IMR-90 (cell line): ENCODE results near the gene BMP8A. TPM values are rescaled to one million over a fixed set of nuclear protein-coding genes. Genes with fewer than 3 reads are reported as not detected.

Experiments used
- ATAC-seq: fragments of 200-7000 bp; cut with Tn5 transposase; 2 replicates; pipeline ENCODE4 v1.9.1; 2020; ENCODE audit warnings: low read depth, mild to moderate bottlenecking, moderate library complexity
- BruUV-seq: library from RNA; stranded (reverse); fragments of 400-500 nt; replicated peaks from 2 replicates; lab custom pipeline; 2021; lab: Mats Ljungman, UMichigan
- CTCF ChIA-PET: fragments of 300-600 bp; formaldehyde crosslinking; extraction: SDS; loops from one replicate; lab custom pipeline; 2021; ENCODE audit warnings: antibody characterized with exemption; lab: Yijun Ruan, JAX
- POLR2A ChIA-PET: fragments of 300-600 bp; sonication (Branson Sonifier 250); formaldehyde crosslinking; loops from one replicate; lab custom pipeline; 2022; ENCODE audit warnings: antibody characterized with exemption; ENCODE audit not compliant: unreplicated experiment; lab: Charles Lee
- DNase-seq: peaks from one replicate; pipeline ENCODE4 v3.0.0; 2013
- H2AFZ ChIP-seq: replicated peaks from 2 replicates; pipeline ENCODE3; 2013; ENCODE audit warnings: low read length, mild to moderate bottlenecking; ENCODE audit not compliant: poor library complexity
- H2AK5ac ChIP-seq: 2 replicates; pipeline ENCODE4 v1.6.1; 2013; ENCODE audit warnings: low read depth, low read length, inconsistent platforms
- H2AK9ac ChIP-seq: replicated peaks from 2 replicates; pipeline ENCODE3; 2013; ENCODE audit warnings: mild to moderate bottlenecking, low read depth, low read length, moderate library complexity; ENCODE audit not compliant: poor library complexity
- H2BK120ac ChIP-seq: 2 replicates; pipeline ENCODE4 v1.6.1; 2013; ENCODE audit warnings: low read depth, low read length, inconsistent platforms
- H2BK15ac ChIP-seq: 3 replicates; pipeline ENCODE4 v1.6.1; 2013; ENCODE audit warnings: low read depth, low read length, inconsistent platforms
- H2BK20ac ChIP-seq: 2 replicates; pipeline ENCODE4 v1.6.1; 2013; ENCODE audit warnings: low read depth, mild to moderate bottlenecking, inconsistent platforms, low read length, moderate library complexity
- H2BK5ac ChIP-seq: 2 replicates; pipeline ENCODE4 v1.6.1; 2013; ENCODE audit warnings: mild to moderate bottlenecking, low read depth, low read length, inconsistent platforms; ENCODE audit not compliant: poor library complexity, severe bottlenecking
- H3K14ac ChIP-seq: replicated peaks from 2 replicates; pipeline ENCODE4 v1.6.1; 2013; ENCODE audit warnings: low read depth, low read length, inconsistent platforms
- H3K18ac ChIP-seq: 2 replicates; pipeline ENCODE4 v1.6.1; 2013; ENCODE audit warnings: low read depth, low read length, control low read depth
- H3K23ac ChIP-seq: 2 replicates; pipeline ENCODE4 v1.6.1; 2013; ENCODE audit warnings: low read depth, low read length, inconsistent platforms
- H3K27ac ChIP-seq: 2 replicates; pipeline ENCODE4 v1.5.1; 2013; ENCODE audit warnings: mild to moderate bottlenecking, control low read depth, low read length; ENCODE audit not compliant: insufficient read depth
- H3K27me3 ChIP-seq: 2 replicates; pipeline ENCODE4 v1.6.1; 2013; ENCODE audit warnings: low read length; ENCODE audit not compliant: control insufficient read depth, insufficient read depth
- H3K36me3 ChIP-seq: 2 replicates; pipeline ENCODE4 v1.6.1; 2013; ENCODE audit warnings: low read length, mixed read lengths; ENCODE audit not compliant: control insufficient read depth, insufficient read depth
- H3K4ac ChIP-seq: 2 replicates; pipeline ENCODE4 v1.6.1; 2013; ENCODE audit warnings: low read depth, low read length, inconsistent platforms
- H3K4me1 ChIP-seq: 2 replicates; pipeline ENCODE4 v1.6.1; 2013; ENCODE audit warnings: low read length, mixed read lengths; ENCODE audit not compliant: control insufficient read depth, insufficient read depth
- H3K4me2 ChIP-seq: 2 replicates; pipeline ENCODE4 v1.6.1; 2013; ENCODE audit warnings: low read depth, mild to moderate bottlenecking, control low read depth, low read length, moderate library complexity
- H3K4me3 ChIP-seq: 2 replicates; pipeline ENCODE4 v1.5.1; 2013; ENCODE audit warnings: low read depth, mild to moderate bottlenecking, control low read depth, low read length, moderate library complexity; ENCODE audit not compliant: insufficient read depth
- H3K56ac ChIP-seq: 2 replicates; pipeline ENCODE4 v1.6.1; 2013; ENCODE audit warnings: low read length, inconsistent platforms; ENCODE audit not compliant: insufficient read depth; ENCODE audit errors: extremely low read depth
- H3K79me1 ChIP-seq, 2 experiments: 2 replicates each; pipeline ENCODE4 v1.6.1; 2013; ENCODE audit warnings: low read length in 2 of 2, inconsistent platforms in 1 of 2, low read depth in 1 of 2
- H3K9ac ChIP-seq: 2 replicates; pipeline ENCODE4 v1.6.1; 2013; ENCODE audit warnings: low read depth, low read length, control low read depth
- H3K9me1 ChIP-seq: 2 replicates; pipeline ENCODE4 v1.6.1; 2013; ENCODE audit warnings: low read length, inconsistent platforms; ENCODE audit not compliant: insufficient read depth
- H3K9me3 ChIP-seq: 2 replicates; pipeline ENCODE4 v1.6.1; 2013; ENCODE audit warnings: low read length; ENCODE audit not compliant: control insufficient read depth, insufficient read depth
- H4K20me1 ChIP-seq: 2 replicates; pipeline ENCODE4 v1.6.1; 2013; ENCODE audit warnings: low read length, inconsistent platforms; ENCODE audit not compliant: insufficient read depth
- H4K5ac ChIP-seq: 2 replicates; pipeline ENCODE4 v1.6.1; 2013; ENCODE audit warnings: mild to moderate bottlenecking, low read depth, low read length, control low read depth
- H4K8ac ChIP-seq, 2 experiments: 2 replicates each; pipeline ENCODE4 v1.6.1; 2013; ENCODE audit warnings: low read depth in 2 of 2, low read length in 2 of 2, control low read depth in 1 of 2, inconsistent platforms in 1 of 2
- H4K91ac ChIP-seq: 2 replicates; pipeline ENCODE4 v1.6.1; 2013; ENCODE audit warnings: low read depth, low read length, inconsistent platforms; ENCODE audit not compliant: insufficient read depth
- CEBPB ChIP-seq: IDR thresholded peaks from 2 replicates; pipeline ENCODE4 v1.6.1; 2012; ENCODE audit warnings: low read depth, low read length, improper control_type of control experiment
- MAZ ChIP-seq: IDR thresholded peaks from 2 replicates; pipeline ENCODE4 v1.6.1; 2012; ENCODE audit warnings: low read depth, mild to moderate bottlenecking, low read length, improper control_type of control experiment, moderate library complexity, borderline replicate concordance
- RFX5 ChIP-seq: IDR thresholded peaks from 2 replicates; pipeline ENCODE4 v1.8.0; 2012; ENCODE audit warnings: low read depth, mild to moderate bottlenecking, low read length, moderate library complexity
- WGBS, 2 experiments: methylation state at CpG; one replicate each; pipeline versions ENCODE4 v1.1.5 to v1.1.7; 2013; ENCODE audit warnings: missing lambda C conversion rate in 2 of 2; ENCODE audit not compliant: insufficient read length in 1 of 2; ENCODE audit errors: extremely low coverage in 2 of 2; 5-methylcytosine and 5-hydroxymethylcytosine counted together
- dilution Hi-C: fragments of 300-500 bp; cut with HindIII; formaldehyde crosslinking; loops from one replicate; pipeline ENCODE4 v1.14.3; 2018; ENCODE audit warnings: low sequenced_read_pairs; ENCODE audit not compliant: unreplicated experiment
- in situ Hi-C: fragments of 300-500 bp; cut with MboI; formaldehyde crosslinking; loops from 3 replicates; pipeline ENCODE4 v1.14.3; 2019; ENCODE audit warnings: low sequenced_read_pairs, inconsistent platforms, mixed read lengths
- intact Hi-C: fragments of 100-400 bp; cut with micrococcal nuclease; formaldehyde crosslinking; loops from 2 replicates; pipeline ENCODE4 v1.10.0; 2022
- polyA plus RNA-seq, 3 experiments: library from polyadenylated mRNA; depleted of rRNA; stranded (reverse); fragments of >200 nt; gene quantifications; 2 replicates each; pipeline ENCODE4 v1.2.3, GENCODE V29; 2012; ENCODE audit warnings: low replicate concordance in 1 of 3
- total RNA-seq: library from RNA; depleted of rRNA; stranded (reverse); fragments of >200 nt; gene quantifications from 2 replicates; pipeline ENCODE4 v1.2.3, GENCODE V29; 2012

The BMP8A gene
- total and polyA plus RNA-seq, 2 of the 4 experiments (the other 2 are of a cell fraction), result not detected

GRCh38 chr1:39564941-39565340, 73.5 kb downstream of the BMP8A start:
- H3K56ac ChIP-seq, result no peak overlapping the region
- H2AK9ac ChIP-seq, result no peak overlapping the region
- ChIA-PET CTCF (no interaction called here), POLR2A (no interaction called here)
- H3K18ac ChIP-seq, result no peak overlapping the region
- H3K4ac ChIP-seq, result no peak overlapping the region
- no peak overlapping the region for H2AK5ac ChIP-seq
- H3K9ac ChIP-seq, result no peak overlapping the region
- no peak overlapping the region for H2BK15ac ChIP-seq
- H2BK5ac ChIP-seq, result no peak overlapping the region
- peaks cover 41% of the 10 kb centered on the region for H4K20me1 ChIP-seq
- no peak overlapping the region for H4K5ac ChIP-seq
- no peaks in the 10 kb centered on the region; the same call in 1 of the 2 replicates for H3K9me1 ChIP-seq
- H3K4me1 ChIP-seq, result no peaks in the 10 kb centered on the region
- H2BK120ac ChIP-seq, result no peak overlapping the region
- no peak for TF ChIP-seq CEBPB
- TF ChIP-seq RFX5, result no peak
- TF ChIP-seq MAZ, result no peak
- BruUV-seq, result no TSS peak
- H2BK20ac ChIP-seq, result no peak overlapping the region
- H3K23ac ChIP-seq, result no peak overlapping the region
- WGBS, 2 experiments, result 100% methylated on average over 1 of the region's 6 CpGs; no CpG with 5 or more reads in 1 of the 2 experiments
- H4K8ac ChIP-seq, result no peak overlapping the region
- H3K36me3 ChIP-seq, result peaks cover 78% of the 10 kb centered on the region
- DNase-seq (no peak), ATAC-seq (no peak)
- no peak overlapping the region for H4K91ac ChIP-seq
- H3K79me1 ChIP-seq, result peaks cover 32 to 56% of the 10 kb centered on the region in 2 experiments
- H3K27ac ChIP-seq, result no peak overlapping the region
- H3K4me3 ChIP-seq, result no peak overlapping the region
- no peak overlapping the region for H3K4me2 ChIP-seq
- no peak overlapping the region for H2AFZ ChIP-seq
- dilution Hi-C loops, result no loop called here
- in situ Hi-C loops, result no loop called here
- H3K9me3 ChIP-seq, result no peaks in the 10 kb centered on the region
- H3K14ac ChIP-seq, result no peak overlapping the region
- no peaks in the 10 kb centered on the region for H3K27me3 ChIP-seq
- intact Hi-C loops, result no loop called here
